Spleen (tissue), 7 donors: ENCODE measurements around the gene UGT1A4.

Experiments
- CTCF ChIP-seq, 11 experiments: fragments of 200-600 bp in 7 of 11; fragments of 450-650 bp in 4 of 11; sonication (generic) in 4 of 11; IDR thresholded peaks in 8 of 11; conservative IDR thresholded peaks in 3 of 11; 1 replicate in 7 of 11; 2 replicates in 4 of 11; pipeline versions ENCODE4 v1.4.0 to v1.8.0; 2016 to 2021; ENCODE audit warnings: antibody characterized with exemption in 11 of 11, inconsistent platforms in 4 of 11, mild to moderate bottlenecking in 1 of 11
- POLR2A ChIP-seq, 3 donors: fragments of 450-650 bp; IDR thresholded peaks; one replicate each; pipeline ENCODE4 v1.5.1; 2017; ENCODE audit warnings: antibody characterized with exemption in 3 of 3, mild to moderate bottlenecking in 1 of 3
- POLR2AphosphoS5 ChIP-seq, 3 donors: sonication (generic); formaldehyde crosslinking; IDR thresholded peaks; one replicate each; pipeline ENCODE4 v1.5.1; 2017; ENCODE audit warnings: antibody characterized with exemption in 3 of 3
- donor health status: DM: no; HTN: no; CAD: no; lungs with moderate emphysema.
- donor health status: DM: no; HTN: no; CAD: no.
- donor health status: DM: no; HTN: no; CAD: no.

DNA sequence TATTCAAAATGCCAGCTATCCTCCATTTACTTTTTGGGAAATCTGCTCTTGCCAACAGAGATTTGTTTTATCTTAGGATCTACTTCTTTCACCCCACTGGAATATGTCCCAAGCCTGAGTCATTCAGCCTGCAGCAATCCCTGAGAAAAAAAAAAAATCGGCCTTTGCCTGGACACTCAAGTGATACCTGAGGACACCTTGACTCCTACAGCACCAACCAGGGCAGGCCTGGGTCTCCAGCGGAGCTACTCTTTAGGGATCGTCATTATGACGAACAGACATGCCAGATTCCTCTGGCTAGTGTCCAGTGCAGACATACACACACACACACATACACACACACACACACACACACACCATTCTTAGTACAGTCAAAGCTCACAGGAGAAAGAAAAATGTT lies 28.1 kb upstream of the UGT1A4 start:
- no peak for TF ChIP-seq POLR2A (IDR thresholded peaks at IDR 0.05)
- no peak for TF ChIP-seq CTCF (IDR thresholded peaks at IDR 0.05 in 8 of 11, conservative IDR thresholded peaks at IDR 0.05 in 3 of 11)
- no peak for TF ChIP-seq POLR2AphosphoS5 (IDR thresholded peaks at IDR 0.05)
